HCT116 (cell line): ENCODE data around the gene RXFP3. TPM values are rescaled to one million over a fixed set of nuclear protein-coding genes. Genes with fewer than 3 reads are reported as not detected.

Experiments used
- ATAC-seq: fragments of 200-7000 bp; cut with Tn5 transposase; 2 replicates; pipeline ENCODE4 v1.9.1; 2020; ENCODE audit warnings: mild to moderate bottlenecking, moderate library complexity
- BruUV-seq: library from RNA; stranded (reverse); fragments of 400-500 nt; replicated peaks from 2 replicates; lab custom pipeline; 2021; lab: Mats Ljungman, UMichigan
- CTCF ChIA-PET: fragments of 300-600 bp; sonication (Branson Sonifier 250); formaldehyde crosslinking; loops from one replicate; lab custom pipeline; 2021; ENCODE audit warnings: antibody characterized with exemption; lab: Charles Lee
- POLR2A ChIA-PET: fragments of 300-600, 350-600 bp; sonication (Branson Sonifier 250); formaldehyde crosslinking; loops from one replicate; lab custom pipeline; 2021; ENCODE audit warnings: antibody characterized with exemption; lab: Charles Lee
- RAD21 ChIA-PET, 2 experiments: fragments of 300-600 bp; sonication (Branson Sonifier 250); formaldehyde crosslinking; loops; one replicate each; lab custom pipeline; 2023; ENCODE audit warnings: low total read pairs in 2 of 2; ENCODE audit not compliant: uncharacterized antibody in 2 of 2, unreplicated experiment in 2 of 2, low non-redundant PET in 1 of 2; lab: Charles Lee
- DNase-seq: peaks from one replicate; pipeline ENCODE4 v3.0.0-alpha.2; 2010; ENCODE audit warnings: low read depth, low spot score
- H2AFZ ChIP-seq: fragments of 200-600 bp; shearing (Covaris generic), sonication (generic); 2 replicates; pipeline ENCODE4 v1.6.1; 2017; ENCODE audit warnings: low read depth, mixed run types, mixed read lengths, antibody characterized with exemption, low read length; ENCODE audit not compliant: poor library complexity, severe bottlenecking
- H3K27ac ChIP-seq: 2 replicates; pipeline ENCODE4 v1.5.1; 2012; ENCODE audit warnings: low read depth, low read length
- H3K27me3 ChIP-seq: fragments of 200-600 bp; sonication (generic); 2 replicates; pipeline ENCODE4 v1.6.1; 2016; ENCODE audit warnings: mixed run types, low read length, mixed read lengths; ENCODE audit not compliant: insufficient read depth
- H3K36me3 ChIP-seq, 2 experiments: fragments of 200-500 bp in 1 of 2; fragments of 200-600 bp in 1 of 2; sonication (Bioruptor generic) in 1 of 2; sonication (generic) in 1 of 2; 2 replicates each; pipeline versions ENCODE4 v1.5.1 to v1.6.1; 2014 to 2016; ENCODE audit warnings: low read length in 2 of 2, inconsistent platforms in 1 of 2, mixed read lengths in 1 of 2, mixed run types in 1 of 2; ENCODE audit not compliant: insufficient read depth in 2 of 2, control insufficient read depth in 1 of 2
- H3K4me1 ChIP-seq, 2 experiments: fragments of 200-600 bp in 1 of 2; sonication (generic) in 1 of 2; 2 replicates each; pipeline versions ENCODE4 v1.5.1 to v1.6.1; 2012 to 2017; ENCODE audit warnings: low read length in 2 of 2, inconsistent platforms in 1 of 2, mild to moderate bottlenecking in 1 of 2, mixed read lengths in 1 of 2, mixed run types in 1 of 2, moderate library complexity in 1 of 2; ENCODE audit not compliant: insufficient read depth in 2 of 2, control insufficient read depth in 1 of 2
- H3K4me2 ChIP-seq: fragments of 200-600 bp; sonication (generic); 2 replicates; pipeline ENCODE4 v1.6.1; 2017; ENCODE audit warnings: mixed run types, low read length, mixed read lengths
- H3K4me3 ChIP-seq, 2 experiments: fragments of 200-600 bp in 1 of 2; sonication (generic) in 1 of 2; replicated peaks in 1 of 2; 2 replicates each; pipeline ENCODE4 v1.5.1; 2011 to 2016; ENCODE audit warnings: low read length in 2 of 2, control low read depth in 1 of 2, low read depth in 1 of 2, mild to moderate bottlenecking in 1 of 2, mixed read lengths in 1 of 2, mixed run types in 1 of 2
- H3K79me2 ChIP-seq: fragments of 200-600 bp; sonication (generic); 2 replicates; pipeline ENCODE4 v1.6.1; 2017; ENCODE audit warnings: mild to moderate bottlenecking, mixed run types, low read length, moderate library complexity, mixed read lengths; ENCODE audit not compliant: insufficient read depth
- H3K9ac ChIP-seq: fragments of 200-600 bp; sonication (generic); 2 replicates; pipeline ENCODE4 v1.6.1; 2016; ENCODE audit warnings: low read length, mixed read lengths
- H3K9me2 ChIP-seq: fragments of 200-600 bp; sonication (generic), shearing (Covaris generic); 2 replicates; pipeline ENCODE4 v1.6.1; 2017; ENCODE audit warnings: mixed run types, mild to moderate bottlenecking, moderate library complexity; ENCODE audit not compliant: insufficient read depth
- H3K9me3 ChIP-seq, 2 experiments: fragments of 200-500 bp in 1 of 2; fragments of 200-600 bp in 1 of 2; sonication (Bioruptor generic) in 1 of 2; sonication (generic) in 1 of 2; 2 replicates each; pipeline ENCODE4 v1.6.1; 2014 to 2017; ENCODE audit warnings: low read length in 2 of 2, mixed read lengths in 2 of 2, inconsistent platforms in 1 of 2, low read depth in 1 of 2, mild to moderate bottlenecking in 1 of 2, mixed run types in 1 of 2, moderate library complexity in 1 of 2; ENCODE audit not compliant: control insufficient read depth in 1 of 2, insufficient read depth in 1 of 2
- H4K20me1 ChIP-seq: fragments of 200-600 bp; sonication (generic), shearing (Covaris generic); 2 replicates; pipeline ENCODE4 v1.6.1; 2017; ENCODE audit warnings: mixed run types, mild to moderate bottlenecking, moderate library complexity; ENCODE audit not compliant: insufficient read depth
- ATF3 ChIP-seq: IDR thresholded peaks from 2 replicates; pipeline ENCODE4 v1.6.1; 2012
- CBX3 ChIP-seq: IDR thresholded peaks from 2 replicates; pipeline ENCODE4 v1.6.1; 2012; ENCODE audit warnings: low read depth
- CEBPB ChIP-seq: IDR thresholded peaks from 2 replicates; pipeline ENCODE4 v1.6.1; 2012; ENCODE audit warnings: low read depth
- CTCF ChIP-seq, 3 experiments: fragments of 200-600 bp in 1 of 3; sonication (generic) in 1 of 3; IDR thresholded peaks in 2 of 3; conservative IDR thresholded peaks in 1 of 3; 2 replicates each; pipeline ENCODE4 v1.5.1; 2012 to 2017; ENCODE audit warnings: low read depth in 2 of 3, low read length in 2 of 3, antibody characterized with exemption in 1 of 3, borderline replicate concordance in 1 of 3, control low read depth in 1 of 3, mild to moderate bottlenecking in 1 of 3, mixed read lengths in 1 of 3, mixed run types in 1 of 3, moderate library complexity in 1 of 3; ENCODE audit not compliant: insufficient read depth in 1 of 3
- EGR1 ChIP-seq: IDR thresholded peaks from 2 replicates; pipeline ENCODE4 v1.6.1; 2012; ENCODE audit warnings: low read depth
- ELF1 ChIP-seq: IDR thresholded peaks from 2 replicates; pipeline ENCODE4 v1.6.1; 2012; ENCODE audit warnings: low read depth, borderline replicate concordance
- EZH2phosphoT487 ChIP-seq: fragments of 200-600 bp; IDR thresholded peaks from 2 replicates; pipeline ENCODE4 v1.6.1; 2018; ENCODE audit warnings: antibody characterized with exemption, borderline replicate concordance
- FOSL1 ChIP-seq: IDR thresholded peaks from 2 replicates; pipeline ENCODE4 v1.6.1; 2012; ENCODE audit warnings: low read depth
- JUND ChIP-seq: IDR thresholded peaks from 2 replicates; pipeline ENCODE4 v1.6.1; 2012
- REST ChIP-seq: IDR thresholded peaks from 2 replicates; pipeline ENCODE4 v1.6.1; 2012; ENCODE audit warnings: low read depth
- SIN3A ChIP-seq: IDR thresholded peaks from 2 replicates; pipeline ENCODE4 v1.6.1; 2012; ENCODE audit warnings: low read depth
- SRF ChIP-seq: IDR thresholded peaks from 2 replicates; pipeline ENCODE4 v1.6.1; 2012; ENCODE audit warnings: low read depth
- TCF7L2 ChIP-seq: IDR thresholded peaks from 2 replicates; pipeline ENCODE4 v1.7.0; 2011; ENCODE audit warnings: borderline replicate concordance, inconsistent platforms; ENCODE audit not compliant: insufficient read depth, insufficient read length; ENCODE audit errors: extremely low read depth
- ZBTB33 ChIP-seq: IDR thresholded peaks from 2 replicates; pipeline ENCODE4 v1.6.1; 2011; ENCODE audit warnings: mild to moderate bottlenecking, low read length, moderate library complexity; ENCODE audit not compliant: insufficient replicate concordance; ENCODE audit errors: extremely low read depth
- ZFX ChIP-seq: fragments of 450-650 bp; IDR thresholded peaks from 2 replicates; pipeline ENCODE4 v1.6.1; 2017
- intact Hi-C: fragments of 100-400 bp; cut with micrococcal nuclease; formaldehyde crosslinking; loops from 2 replicates; pipeline ENCODE4 v1.10.0; 2022
- total RNA-seq: library from RNA; stranded (reverse); gene quantifications from one replicate; pipeline ENCODE4 v1.2.1, GENCODE V29; 2021; ENCODE audit not compliant: unreplicated experiment

RXFP3 gene
- total RNA-seq, 1 experiment from 2014 or later, result not detected

- Histone ChIP-seq H3K27ac (no peak overlapping the region), H4K20me1 (no peaks in the 10 kb centered on the region), H3K9me2 (no peaks in the 10 kb centered on the region), H3K79me2 (no peaks in the 10 kb centered on the region), H3K36me3 (no peaks in the 10 kb centered on the region)
- intact Hi-C loops, result no loop called here
- POLR2A ChIA-PET, result no interaction called here
- no TSS peak for BruUV-seq
- TF ChIP-seq CBX3, result no peak
- TF ChIP-seq ATF3, result no peak
- no peak for TF ChIP-seq EGR1
- TF ChIP-seq FOSL1, result no peak
- TF ChIP-seq ZFX, result no peak
- TF ChIP-seq SIN3A, result no peak
- no peak for TF ChIP-seq CTCF (IDR thresholded peaks at IDR 0.05 in 2 of 3, conservative IDR thresholded peaks at IDR 0.05 in 1 of 3; ENCODE audit: borderline replicate concordance in 1 of 3, insufficient read depth in 1 of 3, low read depth in 2 of 3, low read length in 2 of 3)
- no peak for TF ChIP-seq REST
- TF ChIP-seq ZBTB33, result no peak
- no peak for TF ChIP-seq TCF7L2
- TF ChIP-seq SRF, result no peak
- no peak for TF ChIP-seq EZH2phosphoT487
- no peak for TF ChIP-seq JUND
- TF ChIP-seq ELF1, result no peak
- TF ChIP-seq CEBPB, result no peak
- TF ChIP-seq, all 23 proteins: peak for 0
- Histone ChIP-seq H3K9me3 (no peaks in the 10 kb centered on the region), H2AFZ (no peak overlapping the region), H3K4me3 (no peak overlapping the region), H3K4me2 (no peak overlapping the region), H3K9ac (no peak overlapping the region), H3K27me3 (peaks cover 45% of the 10 kb centered on the region), H3K4me1 (no peaks in the 10 kb centered on the region)
- no peak for DNase-seq
- RAD21 ChIA-PET, result no interaction called here
- CTCF ChIA-PET, result no interaction called here
- ATAC-seq, result no peak
Observed at GRCh38 chr5:33894566-33894965, 41.6 kb upstream of the RXFP3 start.
